ENCODE results near the gene ORM2. TPM values are rescaled to one million over a fixed set of nuclear protein-coding genes. Genes with fewer than 3 reads are reported as not detected.
A peak's percentile ranks its signal among the peaks of the same experiment; 100 is the strongest.

The ORM2 gene
- total and polyA plus RNA-seq, 10 donors: 0.13 to 0.93 (median 0.38) TPM; not detected in 6

GRCh38 chr9:114373960-114374730, 44.5 kb downstream of the ORM2 start:
- intact Hi-C loops (cut with DNase I; ENCODE audit: low total_unique reads): no loop called here
- DNase-seq: peak; percentile 83
- WGBS, 5 donors: 72 to 84% (median 81%) methylated on average over 11 to 16 of the region's 16 CpGs
- no peaks in the 10 kb centered on the region for H3K9me3 ChIP-seq
- H3K36me3 ChIP-seq: peaks cover under 1 to 100% (median 44%) of the 10 kb centered on the region in 6 donors
- peak overlapping the region; percentile 58 to 99 (median 94) for H3K27ac ChIP-seq
- TF ChIP-seq POLR2A (IDR thresholded peaks at IDR 0.05) (no peak), POLR2AphosphoS5 (IDR thresholded peaks at IDR 0.05) (peak; percentile 33 to 58 (median 51))
- H3K4me1 ChIP-seq: peaks cover 60 to 100% (median 96%) of the 10 kb centered on the region in 6 donors
- H3K27me3 ChIP-seq (replicated peaks in 1 of 7): no peaks in the 10 kb centered on the region
- H3K4me3 ChIP-seq: peak overlapping the region in 1 of 8 donors; percentile 64

- H3K36me3 ChIP-seq: peaks cover 4 to 100% (median 45%) of the 10 kb centered on the region in 6 donors
- DNase-seq: no peak
These were observed 45.3 kb downstream of the ORM2 start for GRCh38 chr9:114374936-114375335.

GRCh38 chr9:114375386-114376175, 45.9 kb downstream of the ORM2 start:
- WGBS, 5 donors: 76 to 80% (median 78%) methylated on average over 9 of the region's 9 CpGs
- H3K36me3 ChIP-seq: peaks cover 4 to 100% (median 48%) of the 10 kb centered on the region in 6 donors
- no peaks in the 10 kb centered on the region for H3K27me3 ChIP-seq (replicated peaks in 1 of 7)
- intact Hi-C loops (cut with DNase I; ENCODE audit: low total_unique reads): no loop called here
- no peak for TF ChIP-seq CTCF (IDR thresholded peaks at IDR 0.05 in 8 of 11, conservative IDR thresholded peaks at IDR 0.05 in 3 of 11)
- TF ChIP-seq POLR2AphosphoS5 (IDR thresholded peaks at IDR 0.05): no peak
- TF ChIP-seq POLR2A (IDR thresholded peaks at IDR 0.05): no peak
- DNase-seq: peak; percentile 79
- H3K27ac ChIP-seq: peak overlapping the region in 7 of 8 donors; percentile 86 to 99 (median 96)
- no peaks in the 10 kb centered on the region for H3K9me3 ChIP-seq
- peak overlapping the region in 1 of 8 donors; percentile 64 for H3K4me3 ChIP-seq
- H3K4me1 ChIP-seq: peaks cover 58 to 100% (median 96%) of the 10 kb centered on the region in 6 donors

More at GRCh38 chr9:114374936-114375335, 45.3 kb downstream of the ORM2 start:
- peak overlapping the region in 1 of 8 donors; percentile 64 for H3K4me3 ChIP-seq
- no peak for TF ChIP-seq POLR2AphosphoS5 (IDR thresholded peaks at IDR 0.05)
- no peak for TF ChIP-seq CTCF (IDR thresholded peaks at IDR 0.05 in 8 of 11, conservative IDR thresholded peaks at IDR 0.05 in 3 of 11)
- no peak for TF ChIP-seq POLR2A (IDR thresholded peaks at IDR 0.05)
- 54 to 63% (median 61%) methylated on average over 9 of the region's 9 CpGs for WGBS, 5 donors
- intact Hi-C loops (cut with DNase I; ENCODE audit: low total_unique reads): no loop called here
- peak overlapping the region; percentile 58 to 99 (median 94) for H3K27ac ChIP-seq
- no peaks in the 10 kb centered on the region for H3K27me3 ChIP-seq (replicated peaks in 1 of 7)
- peaks cover 65 to 100% (median 96%) of the 10 kb centered on the region in 6 donors for H3K4me1 ChIP-seq
- H3K9me3 ChIP-seq: no peaks in the 10 kb centered on the region

- Histone ChIP-seq H3K36me3 (peaks cover 4 to 99% (median 54%) of the 10 kb centered on the region in 6 donors), H3K9me3 (no peaks in the 10 kb centered on the region), H3K27ac (peak overlapping the region; percentile 51 to 99 (median 82)), H3K27me3 (replicated peaks in 1 of 7) (no peaks in the 10 kb centered on the region), H3K4me1 (peaks cover 46 to 100% (median 95%) of the 10 kb centered on the region in 6 donors), H3K4me3 (peak overlapping the region in 1 of 8 donors; percentile 8)
- no peak for TF ChIP-seq CTCF (IDR thresholded peaks at IDR 0.05 in 8 of 11, conservative IDR thresholded peaks at IDR 0.05 in 3 of 11)
- peak in 2 of 3 donors; percentile 11 to 72 for TF ChIP-seq POLR2AphosphoS5 (IDR thresholded peaks at IDR 0.05)
- intact Hi-C loops (cut with DNase I; ENCODE audit: low total_unique reads): no loop called here
- no peak for DNase-seq
- WGBS, 5 donors: 85 to 93% (median 90%) methylated on average over 13 to 19 of the region's 19 CpGs
These were observed 47.1 kb downstream of the ORM2 start for GRCh38 chr9:114376586-114377445.
